Measurements from ENCODE around the gene NCAPD3.

The NCAPD3 gene

DNA sequence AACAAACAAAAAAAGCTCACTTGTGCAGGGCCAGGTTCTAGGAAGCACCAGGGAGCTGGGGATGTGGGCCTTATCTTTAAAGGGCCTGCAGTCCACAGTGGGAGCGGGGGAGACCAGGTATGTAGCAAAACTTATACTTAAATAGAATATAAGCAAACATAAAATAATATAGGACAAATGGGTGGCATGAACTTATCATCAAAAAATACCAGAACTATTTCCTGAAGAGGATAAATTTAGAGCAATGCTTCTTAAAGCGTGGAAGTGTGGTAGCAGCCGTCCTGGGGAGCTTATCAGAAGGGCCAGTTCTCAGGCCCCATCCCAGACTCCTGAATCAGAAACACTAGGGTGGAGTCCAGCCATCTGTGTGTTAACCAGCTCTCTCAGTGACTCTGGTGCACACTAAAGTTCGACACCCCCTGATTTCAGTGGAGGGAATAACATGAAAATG lies 10.0 kb upstream of the NCAPD3 start:
- DNase-seq, result no peak
- TF ChIP-seq CTCF (IDR thresholded peaks at IDR 0.05; ENCODE audit: low read depth, low read length), result no peak
- H3K27ac ChIP-seq, result no peak overlapping the region

DNA sequence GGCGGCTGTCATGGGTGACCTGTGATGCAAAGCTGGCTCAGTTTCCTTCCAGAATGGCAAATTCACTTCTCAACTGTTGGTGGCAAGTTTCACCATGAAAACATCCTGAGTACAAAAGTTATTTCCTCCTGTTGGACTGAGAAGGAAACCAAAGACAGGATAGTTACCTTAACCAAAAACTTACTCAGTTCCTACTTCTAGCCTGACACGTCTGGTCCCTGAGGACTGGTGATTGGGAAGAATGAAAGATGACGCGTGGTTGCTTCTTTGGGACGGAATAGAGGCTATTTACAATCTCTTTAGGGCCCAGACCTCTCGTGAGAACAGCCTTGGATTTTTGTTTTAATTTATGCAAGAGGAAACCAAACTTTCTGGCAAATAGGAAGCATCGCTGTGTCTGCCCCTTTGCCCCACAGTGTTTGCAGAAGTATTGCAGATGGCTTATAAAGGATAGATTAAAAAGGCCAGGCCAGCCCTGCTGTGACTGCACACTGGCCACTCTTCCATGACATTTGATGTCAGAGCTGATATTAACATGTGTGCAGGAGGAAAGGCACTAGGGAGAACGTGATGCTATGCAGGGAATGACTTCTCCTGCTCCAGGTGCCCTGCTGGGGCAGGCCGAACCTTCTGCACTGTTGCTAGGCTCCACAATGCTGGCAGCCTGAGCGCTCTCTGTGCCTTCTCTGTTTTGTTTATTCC lies 8.3 kb upstream of the NCAPD3 start:
- H3K9me3 ChIP-seq (ENCODE audit: severe bottlenecking), result no peaks in the 10 kb centered on the region

More for the DNA sequence above, 10.0 kb upstream of the NCAPD3 start:
- H3K36me3 ChIP-seq, result peaks cover 17% of the 10 kb centered on the region
- no peaks in the 10 kb centered on the region for H3K9me3 ChIP-seq (ENCODE audit: severe bottlenecking)
- H3K27me3 ChIP-seq (ENCODE audit: insufficient read depth, low read depth, severe bottlenecking), result no peaks in the 10 kb centered on the region
- no peak overlapping the region for H3K4me3 ChIP-seq (ENCODE audit: low read depth, low read length)

GRCh38 chr11:134230339-134230738 lies 6.6 kb upstream of the NCAPD3 start:
- TF ChIP-seq CTCF (IDR thresholded peaks at IDR 0.05; ENCODE audit: low read depth, low read length), result no peak
- no peak overlapping the region for H3K4me3 ChIP-seq (ENCODE audit: low read depth, low read length)
- DNase-seq, result no peak

More for the DNA sequence above, 8.3 kb upstream of the NCAPD3 start:
- no peak for TF ChIP-seq CTCF (IDR thresholded peaks at IDR 0.05; ENCODE audit: low read depth, low read length)
- H3K4me3 ChIP-seq (ENCODE audit: low read depth, low read length), result no peak overlapping the region
- no peak overlapping the region for H3K27ac ChIP-seq
- H3K27me3 ChIP-seq (ENCODE audit: insufficient read depth, low read depth, severe bottlenecking), result no peaks in the 10 kb centered on the region
- H3K36me3 ChIP-seq, result peaks cover 20% of the 10 kb centered on the region
- DNase-seq, result no peak

GRCh38 chr11:134229126-134229790 lies 5.5 kb upstream of the NCAPD3 start:
- Histone ChIP-seq H3K4me3 (ENCODE audit: low read depth, low read length) (no peak overlapping the region), H3K27me3 (ENCODE audit: insufficient read depth, low read depth, severe bottlenecking) (no peaks in the 10 kb centered on the region), H3K36me3 (peaks cover 16% of the 10 kb centered on the region), H3K9me3 (ENCODE audit: severe bottlenecking) (no peaks in the 10 kb centered on the region), H3K27ac (no peak overlapping the region; the same call in 1 of the 2 replicates)
- no peak for DNase-seq
- no peak for TF ChIP-seq CTCF (IDR thresholded peaks at IDR 0.05; ENCODE audit: low read depth, low read length)

More at GRCh38 chr11:134230339-134230738, 6.6 kb upstream of the NCAPD3 start:
- no peaks in the 10 kb centered on the region for H3K27me3 ChIP-seq (ENCODE audit: insufficient read depth, low read depth, severe bottlenecking)
- peaks cover 16% of the 10 kb centered on the region for H3K36me3 ChIP-seq
- H3K27ac ChIP-seq, result no peak overlapping the region
- no peaks in the 10 kb centered on the region for H3K9me3 ChIP-seq (ENCODE audit: severe bottlenecking)

- Histone ChIP-seq H3K36me3 (peaks cover 16% of the 10 kb centered on the region), H3K9me3 (ENCODE audit: severe bottlenecking) (no peaks in the 10 kb centered on the region), H3K27me3 (ENCODE audit: insufficient read depth, low read depth, severe bottlenecking) (no peaks in the 10 kb centered on the region), H3K4me3 (ENCODE audit: low read depth, low read length) (no peak overlapping the region), H3K27ac (no peak overlapping the region; the same call in 1 of the 2 replicates)
- peak; percentile 36 for DNase-seq
- no peak for TF ChIP-seq CTCF (IDR thresholded peaks at IDR 0.05; ENCODE audit: low read depth, low read length)
These were observed 4.9 kb upstream of the NCAPD3 start for GRCh38 chr11:134228625-134229024.

Data from WERI-Rb-1 (cell line).